Erythroblast (primary cell): ENCODE results near the gene SLC4A9.

Source experiments
- GATA1 ChIP-seq: IDR thresholded peaks from 2 replicates; pipeline ENCODE4 v1.6.1; 2011; ENCODE audit warnings: low read depth, mild to moderate bottlenecking, control low read depth, low read length, moderate library complexity
- POLR2A ChIP-seq: IDR thresholded peaks from 2 replicates; pipeline ENCODE4 v1.6.1; 2011; ENCODE audit warnings: mild to moderate bottlenecking, low read length

GRCh38 chr5:140318792-140319191 is 41.2 kb upstream of the SLC4A9 start:
- no peak for TF ChIP-seq POLR2A
- no peak for TF ChIP-seq GATA1
